ENCODE results near the gene EMC7.

- TF ChIP-seq SMAD4 (CRISPR knock-in tag; IDR thresholded peaks at IDR 0.05) (no peak), NFYB (CRISPR knock-in tag; conservative IDR thresholded peaks at IDR 0.05; ENCODE audit: low read depth) (no peak), SP1 (CRISPR knock-in tag; conservative IDR thresholded peaks at IDR 0.05) (no peak), CTCF (IDR thresholded peaks at IDR 0.05) (no peak), ZNF121 (CRISPR knock-in tag; IDR thresholded peaks at IDR 0.05) (no peak), ZNF138 (CRISPR knock-in tag; conservative IDR thresholded peaks at IDR 0.05) (no peak), ZNF232 (CRISPR knock-in tag; IDR thresholded peaks at IDR 0.05) (no peak), E2F1 (CRISPR knock-in tag; IDR thresholded peaks at IDR 0.05) (no peak), MAX (CRISPR knock-in tag; IDR thresholded peaks at IDR 0.05) (no peak), ETV6 (CRISPR knock-in tag; IDR thresholded peaks at IDR 0.05) (no peak), AFF4 (CRISPR knock-in tag; IDR thresholded peaks at IDR 0.05; ENCODE audit: borderline replicate concordance) (no peak)
These were observed 17.6 kb downstream of the EMC7 start for GRCh38 chr15:34084086-34084485.

Measured in WTC11 (cell line).